GM23248 (cell line): ENCODE results near the gene RBM3.

Experiments used
- EZH2 ChIP-seq: fragments of 200-600 bp; sonication (generic); IDR thresholded peaks from 2 replicates; pipeline ENCODE4 v1.6.1; 2018; ENCODE audit warnings: antibody characterized with exemption, mild to moderate bottlenecking; ENCODE audit not compliant: insufficient read depth, poor library complexity, severe bottlenecking
- EZH2phosphoT487 ChIP-seq: fragments of 200-600 bp; sonication (generic); IDR thresholded peaks from 2 replicates; pipeline ENCODE4 v1.6.1; 2018; ENCODE audit warnings: antibody characterized with exemption, moderate library complexity, mild to moderate bottlenecking, low read depth; ENCODE audit not compliant: insufficient read depth

- TF ChIP-seq EZH2 (no peak), EZH2phosphoT487 (no peak)
Observed at GRCh38 chrX:48530736-48531135, 43.5 kb upstream of the RBM3 start.
